ENCODE data around the gene THAP7.
A peak's percentile ranks its signal among the peaks of the same experiment; 100 is the strongest.
"Not testable (repeated sequence)": the region's sequence is repeated elsewhere in the genome, so short reads cannot be mapped to it uniquely, and the experiment has no call there.

The THAP7 gene

GRCh38 chr22:21001601-21002325 is at the start of gene THAP7:
Gene THAP7, minus strand, starts transcription at chr22:21002118. Its CDS starts 207 bp downstream, at chr22:21001911.
- DNase-seq: peak; percentile 96 to 98

GRCh38 chr22:21051145-21051830 is 49.4 kb upstream of the THAP7 start:
- DNase-seq: no peak

GRCh38 chr22:21048965-21049364 is 47.0 kb upstream of the THAP7 start:
- DNase-seq: not testable (repeated sequence)

GRCh38 chr22:21048448-21048847 is 46.5 kb upstream of the THAP7 start:
- not testable (repeated sequence) for DNase-seq

- no peak for DNase-seq
These were observed 45.8 kb upstream of the THAP7 start for GRCh38 chr22:21047730-21048129.

GRCh38 chr22:21047035-21047661 is 45.2 kb upstream of the THAP7 start:
- DNase-seq: no peak

- peak; percentile 39 to 41 for DNase-seq
These were observed 43.8 kb upstream of the THAP7 start, which contains the start of gene LRRC74B for GRCh38 chr22:21045585-21046294. Gene LRRC74B, plus strand, starts transcription at chr22:21045946. Its CDS starts 41 bp downstream, at chr22:21045987.

GRCh38 chr22:21044931-21045584 is 43.1 kb upstream of the THAP7 start:
- no peak for DNase-seq

- DNase-seq: no peak
These were observed 42.1 kb upstream of the THAP7 start for GRCh38 chr22:21043860-21044535.

GRCh38 chr22:21042978-21043859 is 41.3 kb upstream of the THAP7 start:
- DNase-seq: no peak

- no peak for DNase-seq
These were observed 40.0 kb upstream of the THAP7 start for GRCh38 chr22:21041937-21042336.

GRCh38 chr22:21039158-21039557 is 37.2 kb upstream of the THAP7 start:
- DNase-seq: not testable (repeated sequence)

- no peak for DNase-seq
These were observed 36.5 kb upstream of the THAP7 start for GRCh38 chr22:21038405-21038804.

GRCh38 chr22:21034989-21035388 is 33.1 kb upstream of the THAP7 start:
- no peak for DNase-seq

- DNase-seq: no peak
These were observed 32.0 kb upstream of the THAP7 start for GRCh38 chr22:21033895-21034294.

- no peak for DNase-seq
These were observed 31.2 kb upstream of the THAP7 start for GRCh38 chr22:21032868-21033688.

GRCh38 chr22:21032037-21032867 is 30.3 kb upstream of the THAP7 start, which contains the start of gene SLC7A4:
Gene SLC7A4, minus strand, starts transcription at chr22:21032561. Its CDS starts 749 bp downstream, at chr22:21031812.
- DNase-seq: no peak

- no peak for DNase-seq
These were observed 29.7 kb upstream of the THAP7 start for GRCh38 chr22:21031545-21032036.
